Activated gamma-delta T cell (primary cell): ENCODE measurements around the gene WHRN.

Experiments used
- DNase-seq: peaks from one replicate; lab custom pipeline; 2025; lab: John Stamatoyannopoulos, UW

The WHRN gene

GRCh38 chr9:114492991-114493390 lies 12.3 kb downstream of the WHRN start:
- DNase-seq, result no peak

- DNase-seq, result no peak
These were observed 13.8 kb downstream of the WHRN start for GRCh38 chr9:114491430-114492003.

GRCh38 chr9:114489928-114490327 lies 15.3 kb downstream of the WHRN start:
- no peak for DNase-seq

- DNase-seq, result no peak
These were observed 16.7 kb downstream of the WHRN start for GRCh38 chr9:114488398-114489129.

- DNase-seq, result no peak
These were observed 17.5 kb downstream of the WHRN start for GRCh38 chr9:114487607-114488300.

- DNase-seq, result no peak
These were observed 18.9 kb downstream of the WHRN start for GRCh38 chr9:114486205-114486963.

- no peak for DNase-seq
These were observed 20.3 kb downstream of the WHRN start for GRCh38 chr9:114484854-114485443.

GRCh38 chr9:114484215-114484853 lies 20.9 kb downstream of the WHRN start:
- no peak for DNase-seq

- DNase-seq, result no peak
These were observed 21.8 kb downstream of the WHRN start for GRCh38 chr9:114483499-114483898.

- no peak for DNase-seq
These were observed 22.7 kb downstream of the WHRN start for GRCh38 chr9:114482593-114482992.

- DNase-seq, result no peak
These were observed 23.5 kb downstream of the WHRN start for GRCh38 chr9:114481789-114482188.

- DNase-seq, result no peak
These were observed 24.4 kb downstream of the WHRN start for GRCh38 chr9:114480746-114481435.

- DNase-seq, result no peak
These were observed 26.4 kb downstream of the WHRN start for GRCh38 chr9:114478871-114479270.

GRCh38 chr9:114478459-114478858 lies 26.8 kb downstream of the WHRN start:
- no peak for DNase-seq

GRCh38 chr9:114477642-114478041 lies 27.6 kb downstream of the WHRN start:
- DNase-seq, result no peak

GRCh38 chr9:114476891-114477469 lies 28.3 kb downstream of the WHRN start:
- no peak for DNase-seq

- no peak for DNase-seq
These were observed 29.7 kb downstream of the WHRN start for GRCh38 chr9:114475412-114476135.

GRCh38 chr9:114474425-114474824 lies 30.8 kb downstream of the WHRN start:
- no peak for DNase-seq

GRCh38 chr9:114473447-114473801 lies 31.8 kb downstream of the WHRN start:
- DNase-seq, result no peak
